Retinal pigment epithelial cell (primary cell): ENCODE measurements around the gene TTC21A.

Source experiments
- DNase-seq: peaks from one replicate; pipeline ENCODE4 v3.0.0-alpha.2; 2010; ENCODE audit warnings: low read depth
- H3K4me3 ChIP-seq: 2 replicates; pipeline ENCODE4 v1.5.1; 2011; ENCODE audit warnings: mild to moderate bottlenecking, low read length, control low read depth, moderate library complexity
- CTCF ChIP-seq: conservative IDR thresholded peaks from 2 replicates; pipeline ENCODE4 v1.5.1; 2011; ENCODE audit warnings: low read depth, low read length, control low read depth, inconsistent platforms

TTC21A gene

GRCh38 chr3:39068556-39068955 lies 38.9 kb upstream of the TTC21A start:
- H3K4me3 ChIP-seq: no peak overlapping the region
- DNase-seq: no peak
- TF ChIP-seq CTCF: no peak

- no peak for DNase-seq
These were observed 31.6 kb upstream of the TTC21A start for GRCh38 chr3:39075910-39076309.

GRCh38 chr3:39079530-39079929 lies 27.9 kb upstream of the TTC21A start:
- TF ChIP-seq CTCF: no peak
- no peak overlapping the region for H3K4me3 ChIP-seq
- DNase-seq: no peak

More at GRCh38 chr3:39075910-39076309, 31.6 kb upstream of the TTC21A start:
- no peak overlapping the region for H3K4me3 ChIP-seq
- TF ChIP-seq CTCF: no peak

- DNase-seq: no peak
- H3K4me3 ChIP-seq: no peak overlapping the region
- no peak for TF ChIP-seq CTCF
These were observed 27.5 kb upstream of the TTC21A start for GRCh38 chr3:39080026-39080425.

- no peak for DNase-seq
- no peak overlapping the region for H3K4me3 ChIP-seq
- no peak for TF ChIP-seq CTCF
These were observed 24.7 kb upstream of the TTC21A start for GRCh38 chr3:39082666-39083313.

- no peak for TF ChIP-seq CTCF
- DNase-seq: no peak
- H3K4me3 ChIP-seq: no peak overlapping the region
These were observed 21.3 kb upstream of the TTC21A start for GRCh38 chr3:39086144-39086543.

- DNase-seq: no peak
- TF ChIP-seq CTCF: no peak
- H3K4me3 ChIP-seq: no peak overlapping the region
These were observed 19.0 kb upstream of the TTC21A start for GRCh38 chr3:39088456-39088855.
